GM12873 (cell line): ENCODE results near the gene SDCBP2.

Source experiments
- CTCF ChIP-seq: IDR thresholded peaks from 2 replicates; pipeline ENCODE4 v1.5.1; 2012; ENCODE audit warnings: low read depth, mild to moderate bottlenecking, moderate library complexity, low read length, control low read depth; ENCODE audit not compliant: insufficient read depth; ENCODE audit errors: missing control alignments

The SDCBP2 gene

GRCh38 chr20:1272368-1273100 lies 56.4 kb downstream of the SDCBP2 start:
- TF ChIP-seq CTCF = no peak

GRCh38 chr20:1269850-1270249 lies 59.1 kb downstream of the SDCBP2 start:
- no peak for TF ChIP-seq CTCF

- no peak for TF ChIP-seq CTCF
These were observed 59.7 kb downstream of the SDCBP2 start for GRCh38 chr20:1269235-1269634.

- no peak for TF ChIP-seq CTCF
These were observed 61.0 kb downstream of the SDCBP2 start for GRCh38 chr20:1267809-1268374.

- no peak for TF ChIP-seq CTCF
These were observed 61.8 kb downstream of the SDCBP2 start for GRCh38 chr20:1267161-1267560.

GRCh38 chr20:1266167-1266973 lies 62.6 kb downstream of the SDCBP2 start, which contains the start of gene SNPH:
Gene SNPH (plus strand): TSS chr20:1266294. CDS start chr20:1296240, 29,946 bp downstream.
- TF ChIP-seq CTCF = no peak

- TF ChIP-seq CTCF = no peak
These were observed 63.1 kb downstream of the SDCBP2 start for GRCh38 chr20:1265916-1266166.
